NCI-H1105 treated with DMSO at 0.1 percent for 48 hours (cell line): ENCODE data around the gene GAB2.

Experiments
- DNase-seq: peaks from one replicate; lab custom pipeline; 2025; lab: John Stamatoyannopoulos, UW

Gene GAB2

DNA sequence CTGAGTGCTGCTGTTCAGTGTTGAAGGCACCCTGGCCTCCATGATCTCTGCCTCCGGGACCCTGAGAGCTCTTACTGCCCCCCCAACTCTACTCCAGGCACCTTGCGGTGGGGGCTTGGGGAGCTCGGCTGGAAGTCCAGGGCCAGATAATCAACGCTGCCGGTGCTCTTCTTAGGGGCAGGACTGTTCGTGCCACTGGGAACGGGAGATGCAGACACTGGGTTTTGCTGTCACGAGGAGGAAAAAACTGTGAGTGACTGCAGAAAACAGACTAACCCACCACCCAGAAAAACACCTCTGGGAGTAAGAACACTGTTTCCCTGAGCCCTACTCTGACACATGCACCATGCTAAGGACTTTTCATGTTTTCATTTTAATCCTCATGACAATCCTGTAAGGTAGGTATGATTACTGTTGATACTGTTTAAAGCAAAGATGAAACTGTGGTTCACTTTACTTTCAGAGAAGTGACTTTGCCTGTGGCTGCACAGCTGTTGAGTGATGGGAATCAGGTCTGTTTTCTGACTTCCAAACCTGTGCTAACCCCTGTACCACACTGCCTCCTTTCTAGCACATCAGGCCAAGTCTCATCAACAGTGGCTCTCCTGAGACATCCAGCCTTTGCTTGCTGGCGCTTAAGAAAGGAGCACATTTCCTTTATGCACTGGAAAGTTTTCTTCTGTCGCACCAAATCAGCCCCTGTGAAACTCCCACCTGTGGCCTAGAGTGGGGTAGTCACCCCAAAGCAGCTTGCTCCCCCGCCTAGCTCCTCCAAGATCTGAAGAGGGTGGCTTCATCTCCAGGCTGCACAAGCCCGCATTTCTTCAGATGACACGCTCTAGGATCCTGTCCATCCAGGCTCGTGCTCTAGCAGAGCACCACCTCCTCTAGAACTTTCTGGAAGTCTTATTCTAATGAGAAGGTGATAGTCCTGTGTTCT is 197.1 kb downstream of the GAB2 start:
- DNase-seq: no peak

DNA sequence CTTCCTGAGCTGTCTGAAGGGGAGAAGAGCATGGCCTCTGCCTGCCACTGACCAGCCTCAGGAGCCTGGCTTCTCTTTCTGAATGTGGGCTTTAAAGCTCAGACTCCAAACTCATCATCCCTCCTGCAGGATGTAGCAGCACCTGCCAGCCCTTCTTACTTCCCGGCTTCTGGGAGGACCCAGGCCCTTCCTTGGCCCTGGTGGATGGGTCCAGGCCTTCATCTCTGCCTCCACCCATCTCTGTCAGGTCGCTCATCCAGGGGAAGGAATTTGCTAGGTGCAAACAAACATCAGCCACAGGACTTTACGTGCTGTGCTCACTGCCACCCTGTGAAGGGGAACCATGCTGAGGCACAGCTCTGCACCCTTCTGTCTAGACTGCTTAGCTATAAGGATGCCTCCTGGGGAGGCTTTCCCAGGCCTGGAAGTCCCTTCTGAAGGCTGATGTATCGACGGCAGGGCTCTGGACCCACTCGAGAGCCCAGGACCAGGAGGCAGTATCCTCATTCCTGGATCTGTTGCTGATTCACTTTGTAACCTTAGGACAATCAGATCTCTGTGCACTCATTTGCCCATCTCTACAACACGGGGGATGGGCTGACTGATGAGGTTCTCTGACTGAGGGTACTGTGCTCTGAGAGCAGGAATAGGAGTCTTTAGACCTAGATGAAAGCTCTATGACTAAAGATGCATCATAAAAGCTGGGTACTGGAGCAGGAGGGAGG is 198.0 kb downstream of the GAB2 start:
- DNase-seq: no peak

GRCh38 chr11:78218707-78219492 is 198.7 kb downstream of the GAB2 start:
- DNase-seq: no peak

DNA sequence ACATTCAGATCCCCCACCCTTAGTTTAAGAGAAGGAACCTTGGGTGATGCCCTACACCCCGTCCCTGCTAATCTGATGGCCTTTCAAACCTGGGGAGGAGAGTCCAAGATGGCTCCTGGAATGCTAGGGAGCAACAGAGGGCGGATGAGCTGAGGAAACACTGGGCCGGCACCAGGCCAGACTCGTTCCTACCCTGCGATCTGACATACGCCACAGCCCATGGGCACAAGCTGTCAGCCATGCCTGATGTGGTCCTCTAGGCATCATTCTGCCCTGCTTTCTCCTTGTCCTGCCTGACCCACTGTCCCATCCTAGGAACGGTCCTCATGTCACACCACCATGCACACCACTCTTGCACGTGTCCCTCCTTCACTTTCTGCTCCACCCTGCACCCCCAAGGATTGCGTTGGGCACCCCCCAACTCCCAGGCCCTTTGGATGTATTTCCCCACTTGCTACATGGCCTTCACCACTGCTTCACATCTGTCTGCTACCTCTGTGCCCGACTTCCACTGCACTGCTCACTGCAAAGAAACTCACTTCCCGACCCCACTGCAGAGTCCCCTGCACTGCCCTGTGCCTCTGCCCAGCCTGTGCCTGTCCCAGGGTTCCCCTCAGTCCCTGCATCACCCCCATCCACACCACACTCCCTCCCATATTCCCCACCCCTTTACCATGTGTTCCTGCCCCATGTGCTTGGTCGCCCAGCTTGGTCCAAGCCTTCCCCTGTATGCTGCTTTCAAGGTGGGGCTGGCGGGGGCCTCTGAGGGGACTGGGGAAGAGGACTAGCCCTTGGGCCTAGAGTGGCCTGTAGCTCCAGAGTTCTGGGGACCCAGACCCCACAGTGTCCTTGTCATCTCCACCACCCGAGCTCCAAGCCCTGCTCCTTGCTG is 199.7 kb downstream of the GAB2 start:
- DNase-seq: no peak

- DNase-seq: no peak
These were observed 200.9 kb downstream of the GAB2 start for GRCh38 chr11:78216571-78217287.

DNA sequence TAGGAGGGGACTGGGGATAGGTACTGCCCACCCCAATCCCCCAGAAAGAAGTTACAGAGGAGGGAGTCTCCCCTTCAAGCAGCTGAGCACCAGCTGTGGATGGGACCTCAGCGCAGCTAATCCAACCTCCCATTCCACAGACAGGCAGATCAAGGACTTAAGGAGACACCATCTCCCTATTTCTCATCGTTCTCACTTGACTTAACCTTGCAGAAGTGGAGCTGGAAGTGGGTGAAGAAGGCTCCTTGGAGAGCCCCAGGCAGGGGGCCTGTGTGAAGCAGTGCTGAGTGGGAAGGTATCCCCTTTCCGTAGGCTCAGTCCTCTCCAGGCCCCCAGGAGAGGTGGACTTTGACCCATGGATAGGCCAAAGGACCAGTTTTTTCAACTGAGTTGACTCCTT is 201.6 kb downstream of the GAB2 start:
- no peak for DNase-seq

DNA sequence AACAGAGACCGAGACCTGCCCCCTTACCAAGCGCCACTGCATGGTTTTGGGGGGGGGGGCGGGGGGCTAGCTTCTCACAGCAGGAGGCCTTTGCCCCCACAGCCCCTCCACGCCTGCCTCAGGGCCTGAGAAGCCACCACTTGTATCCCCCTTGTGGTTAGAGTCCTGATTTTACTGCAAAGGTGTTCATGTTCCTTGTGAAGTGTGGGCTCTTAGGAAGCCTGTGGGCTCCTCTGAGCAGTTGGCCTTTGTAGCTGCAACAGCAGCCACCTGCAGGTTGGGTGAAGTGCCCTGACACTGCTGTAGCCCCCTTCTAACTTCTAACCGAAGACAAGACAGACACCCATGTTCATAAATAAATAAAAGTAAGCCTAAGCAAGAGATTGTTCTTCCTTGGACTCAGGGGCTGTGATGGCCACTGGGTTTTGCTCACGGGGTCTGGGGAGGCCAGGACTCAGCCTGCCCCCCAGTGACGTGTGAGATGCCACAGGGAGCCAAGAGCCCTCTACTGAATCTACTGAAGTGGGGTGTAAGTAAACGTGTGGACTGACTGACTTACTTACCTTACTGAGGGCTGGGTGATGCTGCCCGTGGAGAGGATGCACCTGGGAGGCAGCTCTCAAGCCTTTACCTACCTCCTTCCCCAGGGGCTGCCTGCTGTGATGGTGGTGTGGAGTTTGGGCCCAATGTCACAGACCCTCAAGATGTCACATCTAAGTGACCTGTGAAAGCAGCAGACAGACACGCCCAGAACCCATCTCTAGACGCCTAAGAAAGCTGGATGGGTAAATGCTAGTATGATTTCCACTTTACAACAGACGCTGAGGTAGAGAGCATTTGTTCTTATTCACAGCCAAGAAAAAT is 203.1 kb downstream of the GAB2 start:
- no peak for DNase-seq

DNA sequence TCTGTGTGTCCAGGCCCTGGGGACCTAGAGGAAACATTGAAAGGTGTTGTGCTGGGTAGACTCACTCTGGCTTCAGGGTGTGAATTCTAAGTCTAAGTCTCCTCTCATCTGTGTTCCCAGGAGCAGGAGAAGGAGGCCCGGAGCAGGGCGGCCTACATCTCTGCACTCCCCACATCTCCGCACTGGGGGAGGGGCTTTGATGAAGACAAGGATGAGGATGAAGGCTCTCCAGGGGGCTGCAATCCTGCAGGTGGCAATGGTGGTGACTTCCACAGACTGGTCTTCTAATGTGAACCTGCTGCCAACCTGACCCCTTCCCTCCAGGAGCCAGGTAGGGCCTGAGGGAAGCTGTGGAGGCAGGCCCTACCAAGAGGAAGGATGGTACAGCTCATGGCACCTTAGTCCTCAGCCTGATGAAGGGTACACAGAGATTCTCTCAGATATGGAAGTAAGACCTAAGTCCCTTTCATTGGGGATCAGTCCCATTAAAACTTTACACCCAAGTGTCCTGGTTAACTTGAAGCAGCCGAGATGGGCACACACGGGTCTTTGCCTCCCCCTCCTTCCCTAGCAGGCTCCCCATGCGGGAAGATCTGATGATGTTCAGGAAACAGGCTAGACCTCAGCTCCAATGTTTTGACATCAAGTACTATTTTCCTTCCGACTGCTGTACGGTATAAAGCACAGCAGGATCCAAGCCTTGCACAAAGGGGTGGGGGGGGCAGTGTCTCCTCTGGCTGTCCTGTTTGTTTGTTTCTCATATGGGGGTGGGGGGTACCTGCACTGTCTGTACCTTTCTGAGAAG is 203.9 kb downstream of the GAB2 start:
- no peak for DNase-seq

- DNase-seq: no peak
These were observed 204.8 kb downstream of the GAB2 start for GRCh38 chr11:78212586-78213371.

- DNase-seq: no peak
These were observed 206.1 kb downstream of the GAB2 start for GRCh38 chr11:78211565-78211964.

DNA sequence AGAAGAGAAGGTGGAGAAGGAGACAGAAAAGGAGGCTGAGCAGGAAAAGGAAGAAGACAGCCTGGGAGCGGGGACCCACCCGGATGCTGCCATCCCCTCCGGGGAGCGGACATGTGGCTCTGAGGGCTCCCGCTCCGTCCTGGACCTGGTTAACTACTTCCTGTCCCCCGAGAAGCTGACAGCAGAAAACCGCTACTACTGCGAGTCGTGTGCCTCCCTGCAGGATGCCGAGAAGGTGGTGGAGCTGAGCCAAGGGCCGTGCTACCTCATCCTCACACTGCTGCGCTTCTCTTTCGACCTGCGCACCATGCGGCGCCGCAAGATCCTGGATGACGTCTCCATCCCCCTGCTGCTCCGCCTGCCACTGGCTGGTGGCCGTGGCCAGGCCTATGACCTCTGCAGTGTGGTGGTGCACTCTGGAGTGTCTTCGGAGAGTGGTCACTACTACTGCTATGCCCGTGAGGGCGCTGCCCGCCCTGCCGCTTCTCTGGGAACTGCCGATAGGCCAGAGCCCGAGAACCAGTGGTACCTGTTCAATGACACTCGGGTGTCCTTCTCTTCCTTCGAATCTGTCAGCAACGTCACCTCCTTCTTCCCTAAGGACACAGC is 207.5 kb downstream of the GAB2 start:
- no peak for DNase-seq

- DNase-seq: no peak
These were observed 208.1 kb downstream of the GAB2 start for GRCh38 chr11:78209478-78209877.

- no peak for DNase-seq
These were observed 209.1 kb downstream of the GAB2 start for GRCh38 chr11:78208257-78209165.

DNA sequence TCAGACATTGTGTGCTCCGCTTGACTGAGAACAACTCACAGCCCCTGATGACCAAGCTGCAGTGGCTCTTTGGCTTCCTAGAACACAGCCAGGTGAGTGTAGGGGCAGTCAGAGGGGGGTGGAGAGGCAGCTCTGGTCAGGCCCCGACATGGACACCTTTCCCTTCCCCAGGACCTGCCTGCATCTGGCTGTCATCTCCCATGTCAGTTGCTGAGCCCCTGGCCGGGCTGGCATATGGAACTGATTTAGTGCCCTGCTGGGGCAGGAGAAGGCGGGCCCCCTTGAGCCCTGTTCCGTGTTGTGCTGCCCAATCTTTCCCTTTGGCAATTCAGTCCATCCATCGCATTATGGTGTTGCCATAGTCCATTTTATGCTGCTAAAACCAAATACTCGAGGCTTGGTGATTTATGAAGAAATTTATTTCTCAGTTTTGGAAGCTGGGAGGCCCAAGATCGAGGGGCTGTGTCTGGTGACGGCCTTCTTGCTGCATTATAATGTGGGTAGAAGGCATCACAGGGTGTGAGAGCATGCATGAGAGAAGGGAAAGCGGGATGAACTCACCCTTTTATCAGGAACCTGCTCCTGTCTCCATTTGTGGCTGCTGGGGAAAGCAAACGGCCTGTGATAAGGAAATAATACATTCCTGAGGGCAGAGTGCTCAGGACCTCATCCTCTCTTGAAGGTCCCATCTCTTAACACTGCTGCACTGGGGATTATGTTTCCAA is 209.9 kb downstream of the GAB2 start:
- DNase-seq: no peak

GRCh38 chr11:78205691-78206090 is 211.9 kb downstream of the GAB2 start:
- no peak for DNase-seq

- no peak for DNase-seq
These were observed 212.4 kb downstream of the GAB2 start for GRCh38 chr11:78205256-78205655.
